HCT116 (cell line): ENCODE data around the gene TRIM39. TPM values are rescaled to one million over a fixed set of nuclear protein-coding genes. Genes with fewer than 3 reads are reported as not detected.

ENCODE experiments used
- ATAC-seq: fragments of 200-7000 bp; cut with Tn5 transposase; 2 replicates; pipeline ENCODE4 v1.9.1; 2020; ENCODE audit warnings: mild to moderate bottlenecking, moderate library complexity
- BruUV-seq: library from RNA; stranded (reverse); fragments of 400-500 nt; replicated peaks from 2 replicates; lab custom pipeline; 2021; lab: Mats Ljungman, UMichigan
- CTCF ChIA-PET: fragments of 300-600 bp; sonication (Branson Sonifier 250); formaldehyde crosslinking; loops from one replicate; lab custom pipeline; 2021; ENCODE audit warnings: antibody characterized with exemption; lab: Charles Lee
- POLR2A ChIA-PET: fragments of 300-600, 350-600 bp; sonication (Branson Sonifier 250); formaldehyde crosslinking; loops from one replicate; lab custom pipeline; 2021; ENCODE audit warnings: antibody characterized with exemption; lab: Charles Lee
- RAD21 ChIA-PET, 2 experiments: fragments of 300-600 bp; sonication (Branson Sonifier 250); formaldehyde crosslinking; loops; one replicate each; lab custom pipeline; 2023; ENCODE audit warnings: low total read pairs in 2 of 2; ENCODE audit not compliant: uncharacterized antibody in 2 of 2, unreplicated experiment in 2 of 2, low non-redundant PET in 1 of 2; lab: Charles Lee
- DNase-seq: peaks from one replicate; pipeline ENCODE4 v3.0.0-alpha.2; 2010; ENCODE audit warnings: low read depth, low spot score
- H2AFZ ChIP-seq: fragments of 200-600 bp; shearing (Covaris generic), sonication (generic); 2 replicates; pipeline ENCODE4 v1.6.1; 2017; ENCODE audit warnings: low read depth, mixed run types, mixed read lengths, antibody characterized with exemption, low read length; ENCODE audit not compliant: poor library complexity, severe bottlenecking
- H3K27ac ChIP-seq: 2 replicates; pipeline ENCODE4 v1.5.1; 2012; ENCODE audit warnings: low read depth, low read length
- H3K27me3 ChIP-seq: fragments of 200-600 bp; sonication (generic); 2 replicates; pipeline ENCODE4 v1.6.1; 2016; ENCODE audit warnings: mixed run types, low read length, mixed read lengths; ENCODE audit not compliant: insufficient read depth
- H3K36me3 ChIP-seq, 2 experiments: fragments of 200-500 bp in 1 of 2; fragments of 200-600 bp in 1 of 2; sonication (Bioruptor generic) in 1 of 2; sonication (generic) in 1 of 2; 2 replicates each; pipeline versions ENCODE4 v1.5.1 to v1.6.1; 2014 to 2016; ENCODE audit warnings: low read length in 2 of 2, inconsistent platforms in 1 of 2, mixed read lengths in 1 of 2, mixed run types in 1 of 2; ENCODE audit not compliant: insufficient read depth in 2 of 2, control insufficient read depth in 1 of 2
- H3K4me1 ChIP-seq, 2 experiments: fragments of 200-600 bp in 1 of 2; sonication (generic) in 1 of 2; 2 replicates each; pipeline versions ENCODE4 v1.5.1 to v1.6.1; 2012 to 2017; ENCODE audit warnings: low read length in 2 of 2, inconsistent platforms in 1 of 2, mild to moderate bottlenecking in 1 of 2, mixed read lengths in 1 of 2, mixed run types in 1 of 2, moderate library complexity in 1 of 2; ENCODE audit not compliant: insufficient read depth in 2 of 2, control insufficient read depth in 1 of 2
- H3K4me2 ChIP-seq: fragments of 200-600 bp; sonication (generic); 2 replicates; pipeline ENCODE4 v1.6.1; 2017; ENCODE audit warnings: mixed run types, low read length, mixed read lengths
- H3K4me3 ChIP-seq, 2 experiments: fragments of 200-600 bp in 1 of 2; sonication (generic) in 1 of 2; replicated peaks in 1 of 2; 2 replicates each; pipeline ENCODE4 v1.5.1; 2011 to 2016; ENCODE audit warnings: low read length in 2 of 2, control low read depth in 1 of 2, low read depth in 1 of 2, mild to moderate bottlenecking in 1 of 2, mixed read lengths in 1 of 2, mixed run types in 1 of 2
- H3K79me2 ChIP-seq: fragments of 200-600 bp; sonication (generic); 2 replicates; pipeline ENCODE4 v1.6.1; 2017; ENCODE audit warnings: mild to moderate bottlenecking, mixed run types, low read length, moderate library complexity, mixed read lengths; ENCODE audit not compliant: insufficient read depth
- H3K9ac ChIP-seq: fragments of 200-600 bp; sonication (generic); 2 replicates; pipeline ENCODE4 v1.6.1; 2016; ENCODE audit warnings: low read length, mixed read lengths
- H3K9me2 ChIP-seq: fragments of 200-600 bp; sonication (generic), shearing (Covaris generic); 2 replicates; pipeline ENCODE4 v1.6.1; 2017; ENCODE audit warnings: mixed run types, mild to moderate bottlenecking, moderate library complexity; ENCODE audit not compliant: insufficient read depth
- H3K9me3 ChIP-seq, 2 experiments: fragments of 200-500 bp in 1 of 2; fragments of 200-600 bp in 1 of 2; sonication (Bioruptor generic) in 1 of 2; sonication (generic) in 1 of 2; 2 replicates each; pipeline ENCODE4 v1.6.1; 2014 to 2017; ENCODE audit warnings: low read length in 2 of 2, mixed read lengths in 2 of 2, inconsistent platforms in 1 of 2, low read depth in 1 of 2, mild to moderate bottlenecking in 1 of 2, mixed run types in 1 of 2, moderate library complexity in 1 of 2; ENCODE audit not compliant: control insufficient read depth in 1 of 2, insufficient read depth in 1 of 2
- H4K20me1 ChIP-seq: fragments of 200-600 bp; sonication (generic), shearing (Covaris generic); 2 replicates; pipeline ENCODE4 v1.6.1; 2017; ENCODE audit warnings: mixed run types, mild to moderate bottlenecking, moderate library complexity; ENCODE audit not compliant: insufficient read depth
- CEBPB ChIP-seq: IDR thresholded peaks from 2 replicates; pipeline ENCODE4 v1.6.1; 2012; ENCODE audit warnings: low read depth
- EGR1 ChIP-seq: IDR thresholded peaks from 2 replicates; pipeline ENCODE4 v1.6.1; 2012; ENCODE audit warnings: low read depth
- ELF1 ChIP-seq: IDR thresholded peaks from 2 replicates; pipeline ENCODE4 v1.6.1; 2012; ENCODE audit warnings: low read depth, borderline replicate concordance
- EZH2phosphoT487 ChIP-seq: fragments of 200-600 bp; IDR thresholded peaks from 2 replicates; pipeline ENCODE4 v1.6.1; 2018; ENCODE audit warnings: antibody characterized with exemption, borderline replicate concordance
- FOSL1 ChIP-seq: IDR thresholded peaks from 2 replicates; pipeline ENCODE4 v1.6.1; 2012; ENCODE audit warnings: low read depth
- POLR2A ChIP-seq: IDR thresholded peaks from 2 replicates; pipeline ENCODE4 v1.7.0; 2011; ENCODE audit warnings: borderline replicate concordance; ENCODE audit not compliant: insufficient read depth, insufficient read length; ENCODE audit errors: extremely low read depth
- RAD21 ChIP-seq: IDR thresholded peaks from 2 replicates; pipeline ENCODE4 v1.6.1; 2012; ENCODE audit warnings: low read depth, mild to moderate bottlenecking
- SIN3A ChIP-seq: IDR thresholded peaks from 2 replicates; pipeline ENCODE4 v1.6.1; 2012; ENCODE audit warnings: low read depth
- SP1 ChIP-seq: IDR thresholded peaks from 2 replicates; pipeline ENCODE4 v1.6.1; 2012; ENCODE audit warnings: low read depth
- ZFX ChIP-seq: fragments of 450-650 bp; IDR thresholded peaks from 2 replicates; pipeline ENCODE4 v1.6.1; 2017
- ZNF274 ChIP-seq: fragments of 200-500 bp; sonication (Bioruptor generic); IDR thresholded peaks from 2 replicates; pipeline ENCODE4 v1.6.1; 2014; ENCODE audit warnings: mild to moderate bottlenecking, low read depth, low read length, inconsistent platforms
- intact Hi-C: fragments of 100-400 bp; cut with micrococcal nuclease; formaldehyde crosslinking; loops from 2 replicates; pipeline ENCODE4 v1.10.0; 2022
- total RNA-seq: library from RNA; stranded (reverse); gene quantifications from one replicate; pipeline ENCODE4 v1.2.1, GENCODE V29; 2021; ENCODE audit not compliant: unreplicated experiment

The TRIM39 gene
- total RNA-seq, 1 experiment from 2014 or later: 11.2 TPM

DNA sequence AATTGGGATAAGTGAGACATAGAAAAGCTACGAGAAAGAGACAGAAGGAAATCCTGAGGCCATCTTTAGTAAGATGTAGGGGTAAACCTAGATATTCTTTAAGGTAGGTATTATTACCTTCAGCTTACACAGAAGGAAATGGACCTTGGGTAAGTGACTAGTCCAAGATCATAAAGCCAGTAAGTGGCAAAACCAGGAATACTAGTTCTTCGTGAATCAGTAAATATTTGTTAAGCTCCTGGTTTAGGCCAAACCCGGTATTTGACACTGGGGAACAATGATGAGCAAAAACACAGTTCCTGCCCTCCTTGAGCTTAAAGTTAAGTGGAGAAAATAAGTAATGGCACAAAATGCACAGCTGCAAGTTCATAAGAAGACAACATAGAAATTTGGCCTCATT lies 5.3 kb downstream of the TRIM39 start:
- Histone ChIP-seq H2AFZ (no peak overlapping the region), H3K9ac (no peak overlapping the region), H3K4me3 (no peak overlapping the region), H3K9me3 (no peaks in the 10 kb centered on the region), H3K79me2 (no peaks in the 10 kb centered on the region; the same call in 1 of the 2 replicates), H3K36me3 (peaks cover 4 to 11% of the 10 kb centered on the region in 2 experiments; a peak in 2 of 4 replicates), H3K27ac (no peak overlapping the region), H4K20me1 (no peaks in the 10 kb centered on the region), H3K27me3 (no peaks in the 10 kb centered on the region), H3K9me2 (no peaks in the 10 kb centered on the region), H3K4me2 (no peak overlapping the region), H3K4me1 (peaks cover 5 to 10% of the 10 kb centered on the region in 2 experiments; a peak in 3 of 4 replicates)
- POLR2A ChIA-PET: no interaction called here
- no peak for TF ChIP-seq ELF1
- CTCF ChIA-PET: no interaction called here
- DNase-seq (no peak), ATAC-seq (no peak)
- no TSS peak for BruUV-seq
- intact Hi-C loops: no loop called here
- RAD21 ChIA-PET: no interaction called here

DNA sequence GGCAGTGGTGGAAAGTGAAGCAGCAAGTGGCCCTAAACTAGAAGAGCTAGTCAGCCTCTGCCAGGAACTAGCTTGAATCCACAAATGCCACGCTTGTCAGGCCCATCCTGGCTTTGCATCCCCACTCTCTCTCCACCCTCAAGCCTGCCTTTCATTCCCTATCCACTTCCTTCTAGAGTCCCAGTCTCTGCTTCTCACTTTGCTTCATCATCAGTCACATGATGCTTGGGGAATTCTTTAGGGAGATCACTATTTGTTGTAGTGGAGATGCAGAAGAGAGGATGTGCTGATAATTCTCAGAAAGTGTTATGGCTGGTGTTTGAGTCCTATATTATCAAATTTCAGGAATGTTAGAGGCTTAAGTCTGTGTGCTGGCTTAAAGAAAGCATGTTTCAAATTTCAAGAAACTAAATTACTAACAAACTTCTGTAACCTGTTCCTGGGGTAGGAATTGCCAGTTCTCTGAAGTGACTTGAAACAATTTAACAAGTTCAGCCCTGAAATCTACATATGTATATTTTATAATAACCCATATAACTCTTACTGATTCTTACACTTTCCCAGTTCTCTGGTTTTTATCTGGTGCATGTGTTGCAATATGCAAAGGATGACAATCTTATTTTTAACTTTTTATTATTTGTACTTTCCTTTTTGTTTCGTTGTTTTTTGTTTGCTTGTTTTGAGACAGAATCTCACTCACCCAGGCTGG lies 7.5 kb downstream of the TRIM39 start:
- Histone ChIP-seq H3K9me2 (no peaks in the 10 kb centered on the region), H4K20me1 (no peaks in the 10 kb centered on the region), H3K9ac (no peak overlapping the region), H2AFZ (no peak overlapping the region), H3K4me3 (no peak overlapping the region), H3K27ac (no peak overlapping the region), H3K9me3 (no peaks in the 10 kb centered on the region), H3K4me1 (no peaks in the 10 kb centered on the region), H3K36me3 (peaks cover 4 to 16% of the 10 kb centered on the region in 2 experiments; a peak in 2 of 4 replicates), H3K4me2 (no peak overlapping the region), H3K27me3 (no peaks in the 10 kb centered on the region), H3K79me2 (no peaks in the 10 kb centered on the region)
- intact Hi-C loops: no loop called here
- RAD21 ChIA-PET: no interaction called here
- TF ChIP-seq ELF1: no peak
- TF ChIP-seq EZH2phosphoT487: no peak
- no peak for TF ChIP-seq ZNF274
- no peak for TF ChIP-seq FOSL1
- TF ChIP-seq RAD21: no peak
- TF ChIP-seq ZFX: no peak
- TF ChIP-seq CEBPB: no peak
- no peak for TF ChIP-seq POLR2A
- no peak for TF ChIP-seq SIN3A
- no peak for TF ChIP-seq EGR1
- TF ChIP-seq SP1: no peak
- no TSS peak for BruUV-seq
- no peak for ATAC-seq
- no peak for DNase-seq
- CTCF ChIA-PET: no interaction called here
- POLR2A ChIA-PET: no interaction called here
